GM21381 (cell line): ENCODE data around the gene CHD1L.
"Not testable (repeated sequence)": the region's sequence is repeated elsewhere in the genome, so short reads cannot be mapped to it uniquely, and the experiment has no call there.

Source experiments
- ATAC-seq: cut with Tn5 transposase; IDR thresholded peaks from one replicate; pipeline ENCODE4 v1.9.1; 2021; ENCODE audit warnings: mild to moderate bottlenecking, moderate library complexity; ENCODE audit not compliant: unreplicated experiment

The CHD1L gene

GRCh38 chr1:147231032-147231431 is 11.5 kb upstream of the CHD1L start:
- not testable (repeated sequence) for ATAC-seq

- not testable (repeated sequence) for ATAC-seq
These were observed 8.6 kb upstream of the CHD1L start for GRCh38 chr1:147233903-147234302.

- no peak for ATAC-seq
These were observed 6.7 kb upstream of the CHD1L start for GRCh38 chr1:147235822-147236221.

- ATAC-seq = no peak
These were observed 6.0 kb upstream of the CHD1L start for GRCh38 chr1:147236448-147236847.

- no peak for ATAC-seq
These were observed 5.3 kb upstream of the CHD1L start for GRCh38 chr1:147236959-147237791.

GRCh38 chr1:147238053-147238902 is 4.2 kb upstream of the CHD1L start:
- ATAC-seq = no peak

- ATAC-seq = no peak
These were observed 3.3 kb upstream of the CHD1L start for GRCh38 chr1:147238925-147239820.

GRCh38 chr1:147240131-147240721 is 2.3 kb upstream of the CHD1L start:
- not testable (repeated sequence) for ATAC-seq

- ATAC-seq = no peak
These were observed 493 bp upstream of the CHD1L start for GRCh38 chr1:147241934-147242448.

GRCh38 chr1:147243228-147243685 is 773 bp downstream of the CHD1L start:
- ATAC-seq = peak; percentile 21

- ATAC-seq = no peak
These were observed 1.4 kb downstream of the CHD1L start for GRCh38 chr1:147243841-147244240.

GRCh38 chr1:147245129-147245528 is 2.6 kb downstream of the CHD1L start:
- ATAC-seq = no peak

GRCh38 chr1:147245586-147246021 is 3.1 kb downstream of the CHD1L start:
- no peak for ATAC-seq

- ATAC-seq = no peak
These were observed 3.7 kb downstream of the CHD1L start for GRCh38 chr1:147246044-147246690.

GRCh38 chr1:147246910-147247655 is 4.6 kb downstream of the CHD1L start:
- no peak for ATAC-seq

- no peak for ATAC-seq
These were observed 5.3 kb downstream of the CHD1L start for GRCh38 chr1:147247656-147248238.

- no peak for ATAC-seq
These were observed 10.1 kb downstream of the CHD1L start for GRCh38 chr1:147252540-147252939.

GRCh38 chr1:147260956-147261355 is 18.5 kb downstream of the CHD1L start:
- no peak for ATAC-seq
